LNCaP clone FGC (cell line): Measurements from ENCODE around the gene TLNRD1.

Experiments used
- DNase-seq: peaks from one replicate; pipeline ENCODE4 v3.0.0-alpha.2; 2011; ENCODE audit warnings: low read depth
- H3K4me3 ChIP-seq: 2 replicates; pipeline ENCODE4 v1.5.1; 2011; ENCODE audit warnings: mild to moderate bottlenecking, low read depth, low read length, control low read depth
- CTCF ChIP-seq: IDR thresholded peaks from 2 replicates; pipeline ENCODE4 v1.5.1; 2012; ENCODE audit warnings: mild to moderate bottlenecking; ENCODE audit not compliant: control insufficient read depth, insufficient read depth; ENCODE audit errors: extremely low read depth

The TLNRD1 gene

GRCh38 chr15:81024936-81025335 lies 24.2 kb downstream of the TLNRD1 start:
- no peak overlapping the region for H3K4me3 ChIP-seq
- no peak for DNase-seq
- TF ChIP-seq CTCF: no peak

- no peak for TF ChIP-seq CTCF
- H3K4me3 ChIP-seq: no peak overlapping the region
- DNase-seq: no peak
Measured at GRCh38 chr15:81025721-81026370, 25.1 kb downstream of the TLNRD1 start.

- no peak overlapping the region for H3K4me3 ChIP-seq
- DNase-seq: no peak
- TF ChIP-seq CTCF: no peak
Measured at GRCh38 chr15:81026836-81027599, 26.3 kb downstream of the TLNRD1 start.

- DNase-seq: no peak
- H3K4me3 ChIP-seq: no peak overlapping the region
- no peak for TF ChIP-seq CTCF
Measured at GRCh38 chr15:81029414-81030300, 28.9 kb downstream of the TLNRD1 start.

- no peak overlapping the region for H3K4me3 ChIP-seq
- TF ChIP-seq CTCF: no peak
- no peak for DNase-seq
Measured at GRCh38 chr15:81030301-81030750, 29.6 kb downstream of the TLNRD1 start.

- no peak for DNase-seq
- no peak for TF ChIP-seq CTCF
- no peak overlapping the region for H3K4me3 ChIP-seq
Measured at GRCh38 chr15:81031203-81031602, 30.5 kb downstream of the TLNRD1 start.
